PC-9 (cell line): ENCODE data around the gene SLC38A9. TPM values are rescaled to one million over a fixed set of nuclear protein-coding genes. Genes with fewer than 3 reads are reported as not detected.

Experiments
- BruUV-seq: library from RNA; stranded (reverse); fragments of 400-500 nt; replicated peaks from 2 replicates; lab custom pipeline; 2021; lab: Mats Ljungman, UMichigan
- CTCF ChIA-PET: fragments of 300-600 bp; sonication (Branson Sonifier 250); formaldehyde crosslinking; loops from one replicate; lab custom pipeline; 2022; ENCODE audit warnings: antibody characterized with exemption; lab: Charles Lee
- POLR2A ChIA-PET: fragments of 300-600 bp; sonication (Branson Sonifier 250); formaldehyde crosslinking; loops from one replicate; lab custom pipeline; 2022; ENCODE audit warnings: antibody characterized with exemption; ENCODE audit not compliant: unreplicated experiment; lab: Charles Lee
- DNase-seq, 2 experiments: peaks; one replicate each; pipeline versions ENCODE4 v3.0.0 to v3.0.0-alpha.2; 2015 to 2022; ENCODE audit warnings: mixed read lengths in 1 of 2
- H2AFZ ChIP-seq: fragments of 200-600 bp; sonication (generic); 2 replicates; pipeline ENCODE4 v1.8.1; 2017; ENCODE audit warnings: antibody characterized with exemption
- H3F3A ChIP-seq: fragments of 200-600 bp; sonication (generic); 2 replicates; pipeline ENCODE4 v1.8.1; 2017; ENCODE audit warnings: antibody characterized with exemption, mild to moderate bottlenecking, low read depth; ENCODE audit not compliant: insufficient read depth
- H3K27ac ChIP-seq: fragments of 200-600 bp; sonication (generic); 2 replicates; pipeline ENCODE4 v1.6.1; 2016; ENCODE audit warnings: mixed run types
- H3K27me3 ChIP-seq: fragments of 200-600 bp; sonication (generic); 2 replicates; pipeline ENCODE4 v1.6.1; 2016; ENCODE audit warnings: low read depth, mixed run types; ENCODE audit not compliant: insufficient read depth
- H3K36me3 ChIP-seq: fragments of 200-600 bp; sonication (generic); 2 replicates; pipeline ENCODE4 v1.6.1; 2016; ENCODE audit warnings: low read depth, mixed run types
- H3K4me1 ChIP-seq: fragments of 200-600 bp; sonication (generic); replicated peaks from 2 replicates; pipeline ENCODE4 v1.6.1; 2016; ENCODE audit warnings: mixed run types; ENCODE audit not compliant: insufficient read depth
- H3K4me2 ChIP-seq: fragments of 200-600 bp; sonication (generic); 2 replicates; pipeline ENCODE4 v1.6.1; 2017; ENCODE audit warnings: mixed run types
- H3K4me3 ChIP-seq: fragments of 200-600 bp; sonication (generic); 2 replicates; pipeline ENCODE4 v1.6.1; 2016; ENCODE audit warnings: mixed run types
- H3K79me2 ChIP-seq: fragments of 200-600 bp; sonication (generic); 2 replicates; pipeline ENCODE4 v1.6.1; 2017; ENCODE audit warnings: low read depth, mixed run types
- H3K9me2 ChIP-seq: fragments of 200-600 bp; sonication (generic); 2 replicates; pipeline ENCODE4 v1.8.1; 2017; ENCODE audit warnings: mild to moderate bottlenecking; ENCODE audit not compliant: insufficient read depth
- H3K9me3 ChIP-seq: fragments of 200-600 bp; sonication (generic); 2 replicates; pipeline ENCODE4 v1.8.1; 2016; ENCODE audit warnings: low read depth; ENCODE audit not compliant: insufficient read depth
- H4K20me1 ChIP-seq: fragments of 200-600 bp; sonication (generic); 2 replicates; pipeline ENCODE4 v1.8.1; 2017; ENCODE audit not compliant: insufficient read depth
- EZH2 ChIP-seq: fragments of 200-600 bp; sonication (generic); IDR thresholded peaks from 2 replicates; pipeline ENCODE4 v1.8.0; 2017; ENCODE audit warnings: antibody characterized with exemption, low read depth
- intact Hi-C: fragments of 100-400 bp; cut with micrococcal nuclease; formaldehyde crosslinking; loops from one replicate; pipeline ENCODE4 v1.10.0; 2022; ENCODE audit not compliant: unreplicated experiment
- total RNA-seq: library from RNA; stranded (reverse); gene quantifications from 2 replicates; pipeline ENCODE4 v1.2.3, GENCODE V29; 2021
- TF ChIP-seq, protein P1 (sequence below): fragments of 200-600 bp; sonication (generic); conservative IDR thresholded peaks from 2 replicates; pipeline ENCODE4 v1.6.1; 2017; ENCODE audit warnings: mixed run types, antibody characterized with exemption, mild to moderate bottlenecking, moderate library complexity

The SLC38A9 gene
- total RNA-seq, 1 experiment from 2014 or later: 26.6 TPM

DNA sequence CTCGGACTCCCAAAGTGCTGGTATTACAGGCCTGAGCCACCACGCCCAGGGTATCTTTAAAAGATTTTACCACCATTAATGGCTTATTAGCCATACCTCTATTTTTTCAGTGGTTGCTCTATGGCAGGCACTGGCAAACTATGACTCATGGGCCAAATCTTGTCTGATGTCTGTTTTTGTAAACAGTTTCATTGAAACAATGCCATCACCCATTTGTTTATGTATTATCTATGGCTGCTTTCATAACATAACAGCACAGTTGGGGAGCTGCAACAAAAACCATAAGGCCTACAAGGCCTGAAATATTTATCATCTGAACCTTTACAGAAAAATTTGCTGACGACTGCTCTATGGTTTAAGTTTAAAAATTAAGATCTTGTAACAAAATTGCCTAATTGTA is 66.8 kb downstream of the SLC38A9 start:
- CTCF ChIA-PET: no interaction called here
- no peak for DNase-seq

GRCh38 chr5:55638455-55638854 is 73.7 kb downstream of the SLC38A9 start:
- TF ChIP-seq, protein P1, sequence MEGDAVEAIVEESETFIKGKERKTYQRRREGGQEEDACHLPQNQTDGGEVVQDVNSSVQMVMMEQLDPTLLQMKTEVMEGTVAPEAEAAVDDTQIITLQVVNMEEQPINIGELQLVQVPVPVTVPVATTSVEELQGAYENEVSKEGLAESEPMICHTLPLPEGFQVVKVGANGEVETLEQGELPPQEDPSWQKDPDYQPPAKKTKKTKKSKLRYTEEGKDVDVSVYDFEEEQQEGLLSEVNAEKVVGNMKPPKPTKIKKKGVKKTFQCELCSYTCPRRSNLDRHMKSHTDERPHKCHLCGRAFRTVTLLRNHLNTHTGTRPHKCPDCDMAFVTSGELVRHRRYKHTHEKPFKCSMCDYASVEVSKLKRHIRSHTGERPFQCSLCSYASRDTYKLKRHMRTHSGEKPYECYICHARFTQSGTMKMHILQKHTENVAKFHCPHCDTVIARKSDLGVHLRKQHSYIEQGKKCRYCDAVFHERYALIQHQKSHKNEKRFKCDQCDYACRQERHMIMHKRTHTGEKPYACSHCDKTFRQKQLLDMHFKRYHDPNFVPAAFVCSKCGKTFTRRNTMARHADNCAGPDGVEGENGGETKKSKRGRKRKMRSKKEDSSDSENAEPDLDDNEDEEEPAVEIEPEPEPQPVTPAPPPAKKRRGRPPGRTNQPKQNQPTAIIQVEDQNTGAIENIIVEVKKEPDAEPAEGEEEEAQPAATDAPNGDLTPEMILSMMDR: no peak
- TF ChIP-seq EZH2: no peak
- Histone ChIP-seq H3K79me2 (no peaks in the 10 kb centered on the region), H3K4me3 (no peak overlapping the region), H4K20me1 (no peaks in the 10 kb centered on the region), H3K27ac (no peak overlapping the region), H3K4me2 (no peak overlapping the region), H3F3A (peaks cover 11% of the 10 kb centered on the region), H3K27me3 (no peaks in the 10 kb centered on the region), H3K9me2 (no peaks in the 10 kb centered on the region), H3K4me1 (peaks cover 14% of the 10 kb centered on the region; the same call in 1 of the 2 replicates), H2AFZ (no peak overlapping the region), H3K36me3 (no peaks in the 10 kb centered on the region), H3K9me3 (no peaks in the 10 kb centered on the region)
- no peak for DNase-seq
- POLR2A ChIA-PET: no interaction called here
- no TSS peak for BruUV-seq
- intact Hi-C loops: no loop called here
- CTCF ChIA-PET: no interaction called here

More for the DNA sequence above, 66.8 kb downstream of the SLC38A9 start:
- H3K4me3 ChIP-seq: no peak overlapping the region
- H3K27me3 ChIP-seq: no peaks in the 10 kb centered on the region
- H4K20me1 ChIP-seq: no peaks in the 10 kb centered on the region
- H3K79me2 ChIP-seq: no peaks in the 10 kb centered on the region
- intact Hi-C loops: no loop called here
- POLR2A ChIA-PET: no interaction called here
- TF ChIP-seq, protein P1: no peak
- no peak for TF ChIP-seq EZH2
- no peaks in the 10 kb centered on the region for H3K9me3 ChIP-seq
- no peak overlapping the region for H3K4me2 ChIP-seq
- H3K9me2 ChIP-seq: no peaks in the 10 kb centered on the region
- no peaks in the 10 kb centered on the region for H3F3A ChIP-seq
- H3K4me1 ChIP-seq: no peaks in the 10 kb centered on the region
- no TSS peak for BruUV-seq
- H3K27ac ChIP-seq: no peak overlapping the region
- no peaks in the 10 kb centered on the region for H3K36me3 ChIP-seq
- H2AFZ ChIP-seq: no peak overlapping the region

- BruUV-seq: no TSS peak
- Histone ChIP-seq H3K4me2 (no peak overlapping the region), H3F3A (peaks cover 14% of the 10 kb centered on the region), H3K27me3 (no peaks in the 10 kb centered on the region), H3K36me3 (no peaks in the 10 kb centered on the region), H4K20me1 (no peaks in the 10 kb centered on the region), H3K9me3 (no peaks in the 10 kb centered on the region), H3K27ac (no peak overlapping the region), H3K79me2 (no peaks in the 10 kb centered on the region), H3K4me1 (peaks cover 16% of the 10 kb centered on the region; the same call in 1 of the 2 replicates), H2AFZ (no peak overlapping the region), H3K4me3 (no peak overlapping the region), H3K9me2 (no peaks in the 10 kb centered on the region)
- ChIA-PET CTCF (no interaction called here), POLR2A (no interaction called here)
- no peak for DNase-seq
- intact Hi-C loops: no loop called here
- no peak for TF ChIP-seq EZH2
- TF ChIP-seq, protein P1: no peak
These were observed 74.1 kb downstream of the SLC38A9 start for GRCh38 chr5:55638051-55638450.
